CD4-positive, alpha-beta T cell treated with Interleukin-17A for 4 hours (primary cell): ENCODE data around the gene CCDC175.

Experiments
- DNase-seq: peaks from one replicate; pipeline ENCODE4 v3.0.0-alpha.2; 2020; ENCODE audit warnings: mixed read lengths

Gene CCDC175

DNA sequence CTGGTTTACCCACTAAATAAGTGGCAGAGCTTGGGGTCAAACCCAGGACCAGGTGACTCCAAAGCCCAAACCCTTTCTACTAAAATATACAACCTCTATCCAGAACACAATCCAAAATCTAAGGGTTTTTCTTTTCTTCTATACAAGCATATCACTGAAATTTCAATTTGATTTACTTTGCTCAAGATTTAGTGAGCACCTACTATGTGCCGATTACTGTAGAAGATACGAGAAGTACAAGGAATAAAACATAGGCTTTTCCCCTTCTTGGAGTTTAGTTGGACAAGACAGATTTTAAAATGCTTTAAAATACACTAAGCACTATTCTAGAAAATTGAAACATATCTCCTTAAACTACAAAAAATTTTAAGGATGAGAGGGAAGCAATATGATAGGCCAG lies 95.2 kb downstream of the CCDC175 start:
- DNase-seq, result no peak

DNA sequence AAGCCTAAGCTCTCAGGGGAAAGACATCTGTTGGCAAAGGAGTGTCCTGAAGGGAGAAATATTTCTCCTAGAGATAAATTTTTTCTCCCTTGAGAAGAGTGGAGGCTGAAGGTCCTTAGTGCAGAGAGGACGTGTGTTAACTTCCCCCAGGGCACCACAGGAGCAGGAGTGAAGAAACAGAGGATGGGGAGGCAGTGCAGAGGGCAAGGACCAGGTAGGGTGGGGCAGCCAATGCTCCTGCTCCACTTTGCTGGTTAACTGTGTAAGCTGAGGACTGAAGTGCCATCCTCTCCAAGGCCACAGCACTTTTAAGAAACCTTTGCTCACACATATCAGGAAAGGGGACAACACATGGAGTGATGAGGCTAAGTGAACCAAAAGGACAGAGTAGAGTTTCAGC lies 96.4 kb downstream of the CCDC175 start:
- DNase-seq, result no peak

DNA sequence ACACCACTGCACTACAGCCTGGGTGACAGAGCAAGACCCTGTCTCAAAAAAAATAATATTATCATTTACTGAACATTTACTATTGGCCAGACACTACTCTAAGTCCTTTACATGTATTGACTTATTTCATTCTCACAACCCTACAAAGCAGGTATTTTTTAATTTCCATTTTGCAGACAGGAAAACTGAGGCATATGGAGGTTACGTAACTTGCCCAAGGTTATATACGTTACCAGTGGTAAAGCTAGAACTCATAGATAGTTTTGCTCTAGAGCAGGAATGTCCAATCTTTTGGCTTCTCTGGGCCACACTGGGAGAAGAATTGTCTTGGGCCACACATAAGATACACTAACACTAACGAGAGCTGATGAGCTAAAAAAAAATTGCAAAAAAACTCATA lies 98.1 kb downstream of the CCDC175 start:
- no peak for DNase-seq

DNA sequence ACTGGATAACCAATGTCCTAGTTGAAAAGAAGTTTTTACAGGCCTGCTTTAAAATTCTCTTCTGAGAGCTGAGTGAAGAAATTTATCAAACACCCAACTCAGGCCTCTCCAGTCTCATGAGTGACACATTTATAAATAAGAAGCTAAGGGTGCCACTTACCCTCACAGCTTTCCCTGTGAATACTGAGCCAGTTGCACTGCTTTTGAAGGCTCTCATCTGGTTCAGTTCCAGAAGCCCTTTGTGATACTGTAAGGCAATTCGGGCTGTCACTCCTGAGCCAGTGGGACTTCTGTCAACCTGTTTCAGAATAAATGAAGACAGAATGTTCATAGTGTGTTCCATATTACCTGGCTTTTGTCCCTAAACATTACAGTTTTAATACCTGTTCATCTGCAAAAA lies 100.9 kb downstream of the CCDC175 start:
- no peak for DNase-seq

DNA sequence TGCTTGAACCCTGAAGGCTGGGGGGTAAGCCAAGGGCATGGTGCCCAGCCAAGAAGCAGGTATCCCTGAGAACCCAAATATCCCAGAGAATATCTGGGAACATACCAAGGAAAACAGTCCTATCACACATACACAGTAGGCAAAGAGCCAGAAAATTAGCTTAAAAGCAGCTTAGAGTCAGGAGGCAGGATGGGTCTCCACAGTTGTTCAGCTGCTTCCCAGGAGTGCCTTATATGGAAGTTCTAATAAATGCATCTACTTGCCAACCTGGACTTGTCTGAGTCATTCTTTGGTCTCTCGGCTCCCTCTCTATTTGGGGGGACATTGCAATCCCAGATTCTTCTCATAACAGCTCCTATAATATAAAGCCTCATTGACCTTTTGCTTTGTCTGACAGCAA lies 102.4 kb downstream of the CCDC175 start:
- DNase-seq, result no peak

DNA sequence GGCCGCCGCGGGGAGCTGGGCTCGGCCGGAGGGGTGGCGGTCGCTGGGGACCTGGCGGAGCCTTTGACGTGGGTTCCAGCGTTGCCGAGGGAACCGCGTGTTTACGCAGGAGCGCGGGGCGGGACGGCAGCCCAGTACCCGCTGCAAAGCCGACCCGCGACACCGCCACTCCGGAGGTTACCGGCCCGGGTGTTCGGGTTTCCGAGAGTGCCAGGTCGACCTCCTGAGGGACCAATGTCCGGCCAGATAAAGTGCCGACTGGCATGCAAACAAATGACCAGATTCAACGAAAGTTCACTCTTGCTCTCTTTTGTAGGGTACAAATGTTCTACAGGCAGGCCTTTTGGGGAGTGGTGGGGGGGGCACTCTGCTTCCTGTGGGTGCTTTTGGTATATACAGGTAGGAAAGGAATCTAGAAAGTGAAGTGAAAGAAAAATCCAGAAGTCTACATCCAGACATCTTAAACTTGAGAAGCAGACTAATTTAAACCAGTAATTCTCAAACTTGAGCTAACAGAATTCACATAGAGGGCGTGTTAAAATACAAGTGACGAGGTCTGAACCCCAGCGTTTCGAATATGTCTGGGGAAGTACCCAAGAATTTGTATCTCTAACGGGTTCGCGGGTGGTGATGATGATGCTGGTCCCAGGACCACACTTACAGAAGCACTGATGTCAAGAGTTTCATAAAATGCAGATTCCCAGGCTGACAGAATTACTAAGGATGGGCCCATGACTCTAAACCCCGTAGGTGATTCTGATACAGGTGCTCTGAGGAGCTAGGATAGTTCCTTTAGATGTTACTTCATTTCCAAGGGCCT lies 111.1 kb downstream of the CCDC175 start, which contains the start of gene GPR135:
TSS of gene GPR135 (minus strand) at position 65 of the 820 bp plus-strand sequence. CDS start 154 bp downstream, outside the sequence.
- DNase-seq, result peak; percentile 60

DNA sequence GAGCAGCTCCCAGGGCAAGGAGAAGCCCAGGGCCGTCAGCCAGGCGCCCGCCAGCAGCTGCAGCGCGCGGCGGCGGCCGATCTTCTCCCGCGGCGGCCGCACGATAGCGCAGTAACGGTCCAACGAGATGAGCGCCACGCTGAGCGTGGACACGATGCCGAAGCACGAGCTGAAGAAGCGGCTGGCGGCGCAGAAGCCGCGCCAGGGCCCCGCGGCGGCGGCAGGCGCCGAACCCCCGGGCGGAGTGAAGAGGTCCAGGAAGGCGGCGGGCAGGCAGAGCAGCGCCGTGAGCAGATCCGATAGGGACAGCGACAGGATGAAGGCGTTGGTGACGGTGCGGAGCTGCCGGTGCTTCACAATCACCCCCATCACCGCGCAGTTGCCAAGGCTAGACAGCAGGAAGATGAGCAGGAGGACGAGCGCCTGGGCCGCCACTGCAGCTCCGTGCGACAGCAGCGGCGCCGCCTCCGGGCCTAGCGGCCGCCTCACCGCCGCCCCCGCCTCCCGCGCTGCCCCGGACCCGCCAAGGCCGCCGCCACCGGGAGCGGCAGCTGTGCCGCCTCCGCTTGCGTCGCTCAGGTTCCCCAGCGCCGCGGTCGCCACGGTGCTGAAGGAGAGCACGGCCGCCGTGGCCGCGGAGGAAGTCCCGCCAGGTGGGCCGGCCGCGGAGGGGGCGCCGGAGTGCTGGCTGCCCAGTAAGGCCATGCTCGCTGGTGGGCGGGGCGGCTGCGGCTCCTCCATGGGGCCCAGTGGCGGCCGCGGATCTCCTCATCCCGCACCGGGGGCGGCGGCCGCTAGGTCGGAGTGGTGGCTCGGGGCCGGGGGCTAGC lies 111.9 kb downstream of the CCDC175 start:
- peak; percentile 64 for DNase-seq

DNA sequence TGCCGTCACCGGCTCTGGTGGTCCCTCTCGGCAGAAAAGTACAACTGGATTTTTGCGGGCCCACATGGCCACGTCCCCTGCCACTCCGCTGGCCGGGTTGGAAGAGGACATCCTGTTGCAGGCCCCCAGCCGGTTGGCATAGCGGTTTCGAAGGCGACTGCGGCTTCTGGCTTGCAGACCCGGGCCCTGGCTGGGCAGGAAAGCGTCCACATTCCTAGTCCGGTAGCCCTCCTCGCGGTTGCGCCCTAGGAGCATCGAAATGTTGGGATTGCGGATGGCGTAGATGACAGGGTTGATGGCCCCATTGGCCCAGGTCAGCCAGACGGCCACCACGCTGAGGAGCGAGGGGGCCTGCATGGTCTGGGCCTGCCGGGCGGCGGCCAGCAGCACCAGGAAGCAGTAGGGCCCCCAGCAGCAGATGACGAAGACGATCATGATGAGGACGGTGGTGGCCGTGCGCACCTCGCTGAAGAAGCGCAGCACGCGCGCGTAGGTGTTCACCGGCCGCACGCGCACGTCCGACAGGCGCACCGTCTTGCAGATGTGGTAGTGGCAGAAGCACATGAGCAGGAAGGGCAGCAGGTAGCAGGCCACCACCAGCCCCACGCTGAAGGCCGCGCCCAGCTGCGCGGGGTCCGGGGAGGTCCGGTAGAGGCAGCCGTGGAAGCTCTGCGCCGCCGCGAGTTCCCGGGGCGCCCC lies 112.7 kb downstream of the CCDC175 start:
- DNase-seq, result peak; percentile 39

DNA sequence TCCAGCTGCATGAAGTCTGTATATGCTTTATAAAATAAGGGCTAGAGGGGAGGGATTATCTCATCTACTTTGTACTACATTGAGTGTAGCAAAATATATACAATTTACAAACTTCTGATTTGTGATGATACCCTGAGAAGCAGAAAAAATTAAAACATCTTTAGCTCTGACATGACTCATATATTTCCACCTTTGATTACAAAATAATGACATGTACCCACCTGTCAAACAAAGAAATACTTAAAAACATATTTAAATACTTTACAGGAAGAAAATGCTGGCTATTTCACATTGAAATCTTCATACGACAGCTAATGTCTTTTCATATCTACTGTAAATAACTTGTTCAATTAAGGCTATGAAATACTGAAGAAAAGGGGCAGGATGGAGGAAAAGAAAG lies 114.7 kb downstream of the CCDC175 start:
- no peak for DNase-seq

DNA sequence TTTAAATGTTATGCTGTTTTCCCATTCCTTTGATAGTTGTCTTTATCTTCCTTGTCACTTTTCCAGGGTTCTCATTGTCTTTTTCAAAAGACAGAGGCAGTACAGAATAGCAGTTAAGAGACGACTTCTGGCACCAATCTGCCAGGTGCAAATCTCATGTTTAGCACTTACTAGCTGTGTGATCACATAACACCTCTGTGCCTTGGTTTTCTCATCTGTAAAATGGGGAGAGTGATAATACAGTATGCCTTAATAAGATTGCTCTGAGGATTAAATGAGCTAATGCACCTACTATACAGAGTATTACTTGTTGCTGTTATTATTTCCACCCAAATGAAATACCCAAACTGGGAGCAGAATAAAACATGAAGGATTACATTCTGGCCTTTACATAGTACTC lies 116.2 kb downstream of the CCDC175 start:
- no peak for DNase-seq

DNA sequence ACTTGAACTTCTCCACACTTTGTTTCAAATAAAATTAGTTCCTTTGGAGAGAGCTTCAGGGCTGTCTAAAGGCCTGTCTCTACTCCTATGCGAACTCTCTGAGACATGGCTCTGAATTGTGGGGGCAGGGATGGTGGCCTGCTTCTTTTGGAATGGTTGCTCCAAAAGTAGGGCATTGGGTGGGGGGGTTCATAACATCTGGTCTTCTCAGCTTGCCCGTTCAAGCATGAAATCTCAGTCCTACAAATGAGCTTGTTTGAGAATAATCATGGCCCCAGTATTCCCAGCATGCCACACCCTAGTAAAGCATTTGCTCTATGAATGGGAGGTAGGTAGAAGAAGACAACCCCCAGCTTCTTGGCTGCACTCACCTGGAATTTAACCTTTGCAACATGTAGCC lies 118.1 kb downstream of the CCDC175 start:
- no peak for DNase-seq

DNA sequence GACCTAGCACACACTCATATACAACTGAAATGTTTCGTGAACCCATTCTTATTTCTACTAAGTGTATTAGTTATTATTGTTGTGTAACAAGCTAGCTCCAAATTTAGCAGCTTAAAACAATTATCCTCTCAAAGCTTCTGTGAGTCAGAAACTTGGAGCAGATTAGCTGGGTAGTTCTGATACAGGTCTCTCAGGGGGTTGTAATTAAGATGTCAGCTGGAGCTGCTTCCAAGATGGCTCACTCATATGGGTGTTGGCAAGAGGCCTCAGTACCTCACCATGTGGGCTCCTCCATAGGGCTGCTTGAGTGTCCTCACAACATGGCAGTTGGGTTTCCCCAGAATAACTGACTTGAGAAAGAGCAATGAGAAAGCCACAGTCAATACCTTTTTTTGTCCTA lies 121.2 kb downstream of the CCDC175 start:
- DNase-seq, result no peak
